T-helper 2 cell treated with Interferon-gamma antibody and Interleukin-4, amounts not matched to agents 5 μg/mL and 100 μg/mL, for 36 hours (primary cell): ENCODE measurements around the gene OAF.

Experiments
- DNase-seq: peaks from one replicate; pipeline ENCODE4 v3.0.0; 2021; ENCODE audit warnings: low spot score
- H3K27ac Mint-ChIP-seq: one replicate; pipeline ENCODE4 v1.8.0; 2021; ENCODE audit warnings: mild to moderate bottlenecking, mixed read lengths
- H3K27me3 Mint-ChIP-seq: one replicate; pipeline ENCODE4 v1.8.0; 2021; ENCODE audit warnings: low read depth, mixed read lengths
- H3K36me3 Mint-ChIP-seq: one replicate; pipeline ENCODE4 v1.8.0; 2021; ENCODE audit warnings: low read depth, mixed read lengths
- H3K4me1 Mint-ChIP-seq: one replicate; pipeline ENCODE4 v1.8.0; 2021; ENCODE audit warnings: low read depth, mixed read lengths
- H3K4me3 Mint-ChIP-seq: one replicate; pipeline ENCODE4 v1.8.0; 2022; ENCODE audit warnings: mild to moderate bottlenecking, moderate library complexity, mixed read lengths
- H3K9me3 Mint-ChIP-seq: one replicate; pipeline ENCODE4 v1.8.0; 2021; ENCODE audit warnings: mixed read lengths

Gene OAF

GRCh38 chr11:120227228-120227852, 16.5 kb downstream of the OAF start:
- H3K4me1 Mint-ChIP-seq: no peaks in the 10 kb centered on the region
- no peak overlapping the region for H3K4me3 Mint-ChIP-seq
- DNase-seq: no peak
- H3K27ac Mint-ChIP-seq: no peak overlapping the region
- no peaks in the 10 kb centered on the region for H3K36me3 Mint-ChIP-seq
- peaks cover 17% of the 10 kb centered on the region for H3K27me3 Mint-ChIP-seq
- H3K9me3 Mint-ChIP-seq: no peaks in the 10 kb centered on the region

GRCh38 chr11:120228794-120229384, 18.1 kb downstream of the OAF start:
- Mint-ChIP-seq H3K4me1 (no peaks in the 10 kb centered on the region), H3K36me3 (no peaks in the 10 kb centered on the region), H3K27me3 (peaks cover 15% of the 10 kb centered on the region), H3K4me3 (no peak overlapping the region), H3K27ac (no peak overlapping the region), H3K9me3 (no peaks in the 10 kb centered on the region)
- DNase-seq: no peak

GRCh38 chr11:120229451-120230424, 18.9 kb downstream of the OAF start:
- H3K27ac Mint-ChIP-seq: no peak overlapping the region
- DNase-seq: no peak
- H3K27me3 Mint-ChIP-seq: peaks cover 14% of the 10 kb centered on the region

GRCh38 chr11:120230433-120231071, 19.7 kb downstream of the OAF start:
- no peak overlapping the region for H3K4me3 Mint-ChIP-seq
- H3K4me1 Mint-ChIP-seq: no peaks in the 10 kb centered on the region
- no peak overlapping the region for H3K27ac Mint-ChIP-seq
- no peak for DNase-seq
- peaks cover 7% of the 10 kb centered on the region for H3K27me3 Mint-ChIP-seq
- H3K9me3 Mint-ChIP-seq: no peaks in the 10 kb centered on the region
- no peaks in the 10 kb centered on the region for H3K36me3 Mint-ChIP-seq

More at GRCh38 chr11:120229451-120230424, 18.9 kb downstream of the OAF start:
- H3K4me1 Mint-ChIP-seq: no peaks in the 10 kb centered on the region
- H3K9me3 Mint-ChIP-seq: no peaks in the 10 kb centered on the region
- no peaks in the 10 kb centered on the region for H3K36me3 Mint-ChIP-seq
- H3K4me3 Mint-ChIP-seq: no peak overlapping the region

- no peak for DNase-seq
- Mint-ChIP-seq H3K4me1 (no peaks in the 10 kb centered on the region), H3K4me3 (no peak overlapping the region), H3K36me3 (no peaks in the 10 kb centered on the region), H3K9me3 (no peaks in the 10 kb centered on the region), H3K27me3 (peaks cover 12% of the 10 kb centered on the region), H3K27ac (no peak overlapping the region)
Observed at GRCh38 chr11:120231963-120232362, 21.1 kb downstream of the OAF start.

GRCh38 chr11:120233207-120233803, 22.5 kb downstream of the OAF start:
- DNase-seq: no peak
- Mint-ChIP-seq H3K4me3 (no peak overlapping the region), H3K9me3 (no peaks in the 10 kb centered on the region), H3K4me1 (no peaks in the 10 kb centered on the region), H3K36me3 (no peaks in the 10 kb centered on the region), H3K27me3 (peaks cover 25% of the 10 kb centered on the region), H3K27ac (no peak overlapping the region)

- H3K4me1 Mint-ChIP-seq: no peaks in the 10 kb centered on the region
- H3K9me3 Mint-ChIP-seq: no peaks in the 10 kb centered on the region
- H3K27me3 Mint-ChIP-seq: peaks cover 36% of the 10 kb centered on the region
- no peaks in the 10 kb centered on the region for H3K36me3 Mint-ChIP-seq
- DNase-seq: peak; percentile 50
- H3K4me3 Mint-ChIP-seq: no peak overlapping the region
- no peak overlapping the region for H3K27ac Mint-ChIP-seq
Observed at GRCh38 chr11:120235024-120235628, 24.3 kb downstream of the OAF start.

GRCh38 chr11:120236169-120237107, 25.6 kb downstream of the OAF start:
- peaks cover 49% of the 10 kb centered on the region for H3K27me3 Mint-ChIP-seq
- no peak overlapping the region for H3K4me3 Mint-ChIP-seq
- no peak overlapping the region for H3K27ac Mint-ChIP-seq

GRCh38 chr11:120238968-120239620, 28.3 kb downstream of the OAF start:
- DNase-seq: no peak
- Mint-ChIP-seq H3K27ac (no peak overlapping the region), H3K27me3 (peaks cover 68% of the 10 kb centered on the region), H3K4me3 (no peak overlapping the region), H3K9me3 (no peaks in the 10 kb centered on the region), H3K4me1 (no peaks in the 10 kb centered on the region), H3K36me3 (no peaks in the 10 kb centered on the region)

More at GRCh38 chr11:120236169-120237107, 25.6 kb downstream of the OAF start:
- no peaks in the 10 kb centered on the region for H3K4me1 Mint-ChIP-seq
- no peaks in the 10 kb centered on the region for H3K9me3 Mint-ChIP-seq
- no peak for DNase-seq
- no peaks in the 10 kb centered on the region for H3K36me3 Mint-ChIP-seq

GRCh38 chr11:120239713-120240640, 29.1 kb downstream of the OAF start, which contains the start of gene POU2F3:
POU2F3 (plus strand) TSS chr11:120240140; CDS start chr11:120240344, 204 bp downstream.
- Mint-ChIP-seq H3K36me3 (no peaks in the 10 kb centered on the region), H3K4me1 (peaks cover 7% of the 10 kb centered on the region), H3K27me3 (peaks cover 72% of the 10 kb centered on the region), H3K27ac (no peak within 1 kb of the TSS), H3K9me3 (no peaks in the 10 kb centered on the region), H3K4me3 (no peak within 1 kb of the TSS)
- no peak for DNase-seq

GRCh38 chr11:120240866-120241265, 30.0 kb downstream of the OAF start:
- H3K4me1 Mint-ChIP-seq: peaks cover 12% of the 10 kb centered on the region
- no peak for DNase-seq
- no peaks in the 10 kb centered on the region for H3K9me3 Mint-ChIP-seq
- H3K4me3 Mint-ChIP-seq: no peak overlapping the region
- no peak overlapping the region for H3K27ac Mint-ChIP-seq
- no peaks in the 10 kb centered on the region for H3K36me3 Mint-ChIP-seq
- H3K27me3 Mint-ChIP-seq: peaks cover 80% of the 10 kb centered on the region
